RPMI8226 (cell line): ENCODE results near the gene SLC41A3.
A peak's percentile ranks its signal among the peaks of the same experiment; 100 is the strongest.
"Not testable (repeated sequence)": the region's sequence is repeated elsewhere in the genome, so short reads cannot be mapped to it uniquely, and the experiment has no call there.

Source experiments
- DNase-seq: peaks from one replicate; pipeline ENCODE4 v3.0.0-alpha.2; 2015

The SLC41A3 gene

DNA sequence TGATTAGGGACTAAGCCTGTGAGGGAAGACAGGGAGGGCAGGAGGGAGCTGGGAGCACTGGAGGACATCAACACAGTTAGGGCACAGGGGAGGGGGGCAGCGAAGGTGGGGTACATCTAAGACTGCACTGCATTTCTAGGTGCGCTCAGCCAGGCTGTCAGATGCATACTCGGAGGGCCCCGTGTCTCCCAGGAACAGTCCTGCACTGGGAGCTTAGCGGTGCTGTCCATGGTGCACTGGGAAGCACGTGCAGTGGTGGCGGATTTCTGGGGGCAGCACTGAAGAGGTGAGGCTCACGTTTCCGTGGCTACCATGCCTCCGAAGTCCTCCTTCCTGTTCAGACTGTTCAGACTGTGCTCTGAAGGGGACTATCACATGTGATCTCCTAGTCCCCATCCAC lies 60.5 kb downstream of the SLC41A3 start:
- DNase-seq = no peak

DNA sequence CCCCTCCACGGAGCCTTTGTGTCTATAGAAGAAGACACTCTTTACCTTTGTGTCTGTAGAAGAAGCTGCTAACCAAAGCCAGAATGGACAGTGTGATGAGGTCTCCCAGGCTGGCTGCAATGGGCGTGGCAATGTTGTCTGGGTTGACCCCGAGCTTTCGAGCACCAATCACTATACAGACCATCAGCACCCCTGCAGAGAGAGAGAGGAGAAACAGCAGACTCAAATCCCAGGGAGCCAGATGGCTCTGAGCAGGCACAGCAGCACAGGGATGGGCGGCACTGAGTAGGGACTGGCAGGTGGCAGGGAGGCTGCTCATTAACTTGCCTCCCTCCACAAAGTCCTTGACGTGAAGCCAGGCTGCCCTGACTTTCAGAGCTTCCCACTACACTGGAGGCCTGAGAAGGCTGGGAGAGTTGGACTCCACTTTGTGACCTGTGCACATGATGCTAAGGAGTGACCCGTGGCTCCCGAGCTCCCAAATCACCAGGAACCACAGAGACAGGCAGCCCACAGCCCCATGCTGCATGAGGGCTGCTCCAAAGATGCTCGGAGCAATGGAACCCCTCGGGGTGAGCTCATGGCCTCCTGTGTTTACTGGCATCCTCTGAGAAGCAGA lies 61.1 kb downstream of the SLC41A3 start:
- DNase-seq = no peak

DNA sequence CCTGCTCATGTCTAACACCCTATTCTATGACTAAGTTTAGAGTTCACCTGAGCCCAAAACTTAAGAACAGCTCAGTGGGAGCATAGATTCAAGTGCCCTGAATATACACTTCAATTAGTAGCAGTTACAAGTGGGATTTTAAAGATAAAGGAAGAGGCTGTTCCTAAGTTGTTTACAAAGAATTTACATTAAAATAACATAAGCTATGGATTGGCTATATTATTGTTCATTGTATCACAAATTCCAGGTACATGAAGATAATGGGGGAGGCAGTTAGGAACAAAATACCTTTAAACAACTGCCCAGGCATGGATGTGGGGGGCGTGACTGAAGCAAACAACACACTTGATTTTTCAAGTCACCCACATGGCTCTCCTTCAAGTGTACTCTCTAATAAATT lies 62.2 kb downstream of the SLC41A3 start:
- no peak for DNase-seq

DNA sequence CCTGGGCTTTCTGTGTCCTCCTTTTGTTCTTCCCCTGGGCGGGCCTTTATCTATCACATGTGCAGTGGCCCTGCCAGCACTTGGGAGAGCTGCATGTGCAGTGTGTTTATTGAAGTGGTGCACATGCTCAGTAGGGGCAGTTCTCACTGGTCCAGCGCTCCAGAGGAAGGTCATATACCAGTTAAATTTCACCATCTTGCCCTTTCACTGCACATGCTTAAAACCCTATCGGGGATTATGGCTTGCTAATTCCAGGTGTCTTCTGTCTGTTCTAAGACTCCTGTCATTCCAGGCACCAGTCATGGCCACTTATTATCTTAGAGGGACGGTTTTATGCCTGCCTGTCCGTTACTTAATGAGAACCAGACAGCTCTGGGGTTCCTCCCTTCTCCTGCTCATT lies 62.7 kb downstream of the SLC41A3 start:
- DNase-seq = no peak

DNA sequence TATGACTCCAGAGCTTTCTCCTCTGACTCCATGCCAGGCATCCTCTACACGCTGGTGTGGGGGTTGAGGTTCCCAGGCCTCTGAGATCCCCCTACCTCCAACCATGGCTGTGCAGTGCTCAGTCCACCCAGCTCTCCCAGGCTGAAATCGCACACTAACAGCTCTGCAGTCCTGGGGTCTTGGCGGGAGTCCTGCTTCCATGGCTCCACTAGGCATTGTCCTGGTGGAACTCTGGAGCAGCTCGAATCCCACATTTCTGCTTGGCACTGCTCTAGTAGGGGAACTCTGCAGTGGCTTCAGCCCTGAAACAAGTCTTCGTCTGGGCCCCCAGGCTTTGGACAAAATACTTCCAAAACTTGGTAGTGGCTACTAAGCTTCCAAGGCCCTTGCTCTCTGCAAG lies 64.2 kb downstream of the SLC41A3 start:
- DNase-seq = no peak

DNA sequence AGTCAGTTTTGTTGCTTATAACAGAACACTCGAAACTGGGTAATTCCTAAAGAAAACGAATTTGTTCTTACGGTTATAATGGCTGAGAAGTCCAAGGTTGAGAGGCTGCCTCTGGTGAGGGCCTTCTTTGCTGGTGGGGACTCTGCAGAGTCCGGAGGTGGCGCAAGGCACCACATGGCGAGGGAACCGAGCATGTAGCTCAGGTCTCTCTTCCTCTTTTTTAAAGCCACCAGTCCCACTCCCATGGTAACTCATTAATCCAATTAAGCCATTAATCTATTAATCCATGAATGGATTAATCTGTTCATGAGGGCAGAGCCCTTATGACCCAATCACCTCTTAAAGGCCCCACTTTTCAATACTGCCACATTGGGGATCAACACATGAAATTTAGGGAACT lies 64.9 kb downstream of the SLC41A3 start:
- no peak for DNase-seq

DNA sequence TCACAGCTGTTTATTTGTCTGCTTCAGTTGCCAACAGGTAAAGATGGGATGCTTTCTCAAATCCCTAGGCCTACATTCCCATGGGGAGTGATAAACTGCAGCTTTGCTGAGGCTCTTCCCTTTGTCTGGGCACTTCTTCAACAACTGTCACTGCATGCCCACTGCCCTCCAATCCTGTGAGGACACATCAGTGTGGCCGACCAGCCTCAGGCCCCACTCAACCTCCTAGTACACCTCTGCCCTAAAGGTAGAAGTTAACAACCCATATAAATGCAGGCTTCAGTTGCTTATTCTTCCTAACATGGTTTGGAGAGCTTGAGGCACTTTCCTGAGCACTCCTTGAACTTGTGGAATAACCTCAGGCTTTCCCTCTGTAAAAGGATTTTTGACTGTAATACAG lies 65.4 kb downstream of the SLC41A3 start:
- DNase-seq = no peak

DNA sequence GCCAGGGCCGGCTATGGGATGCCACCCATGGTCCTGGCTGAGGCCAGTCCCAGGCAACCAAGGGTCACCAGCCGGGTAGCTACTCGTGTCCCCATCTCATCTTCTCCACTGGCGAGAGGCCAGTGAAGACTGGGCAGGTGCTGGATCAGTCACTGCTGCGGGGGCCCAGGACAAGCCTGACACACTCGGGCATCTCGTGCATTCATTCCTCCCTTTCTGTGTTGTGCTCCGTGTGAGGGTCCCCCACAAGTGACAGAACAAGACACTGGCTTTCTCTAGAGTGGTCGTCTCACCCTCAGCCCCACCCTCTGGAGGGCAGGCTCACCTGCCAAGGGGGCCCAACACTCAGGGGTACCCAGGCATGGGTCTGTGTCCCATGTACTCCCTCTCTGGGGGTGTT lies 66.6 kb downstream of the SLC41A3 start:
- no peak for DNase-seq

DNA sequence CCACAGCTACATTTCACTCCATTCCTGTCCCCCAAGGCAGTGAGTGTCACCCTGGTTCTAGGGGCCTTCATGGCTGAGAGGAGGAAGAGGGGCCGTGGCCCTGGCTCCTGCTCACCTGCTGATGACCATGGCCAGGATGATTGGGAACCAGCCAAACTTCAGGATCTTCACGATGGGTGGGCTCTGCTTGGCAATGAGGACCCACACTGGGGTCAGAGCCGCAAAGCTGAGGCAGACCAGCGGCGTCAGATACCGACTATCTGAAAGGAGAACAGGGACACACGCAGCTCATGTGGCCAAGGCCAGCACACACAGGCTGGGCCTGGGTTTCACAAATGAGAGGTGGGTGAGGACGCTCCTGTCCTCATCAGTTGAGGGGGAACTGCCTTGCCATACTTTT lies 67.3 kb downstream of the SLC41A3 start:
- DNase-seq = no peak

DNA sequence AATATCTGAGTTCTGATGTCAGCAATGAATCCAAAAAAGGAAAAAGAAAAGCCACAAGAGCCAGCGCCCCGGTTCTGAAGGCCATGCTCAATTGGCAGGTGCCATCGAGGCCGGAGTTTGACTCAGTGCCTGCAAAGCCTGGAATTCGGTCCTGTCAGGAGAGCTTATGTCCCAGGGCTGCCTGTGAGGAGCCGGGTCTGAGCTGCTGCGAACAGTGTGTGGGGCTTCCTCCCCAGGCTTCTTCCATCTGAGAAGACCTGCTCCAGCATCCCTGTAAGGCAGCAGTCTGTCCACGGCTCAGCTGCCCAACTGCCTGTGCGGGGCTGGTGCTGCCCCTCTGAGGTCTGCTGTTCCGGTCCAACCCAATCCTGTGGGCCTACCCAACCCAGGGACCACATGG lies 68.8 kb downstream of the SLC41A3 start:
- no peak for DNase-seq

DNA sequence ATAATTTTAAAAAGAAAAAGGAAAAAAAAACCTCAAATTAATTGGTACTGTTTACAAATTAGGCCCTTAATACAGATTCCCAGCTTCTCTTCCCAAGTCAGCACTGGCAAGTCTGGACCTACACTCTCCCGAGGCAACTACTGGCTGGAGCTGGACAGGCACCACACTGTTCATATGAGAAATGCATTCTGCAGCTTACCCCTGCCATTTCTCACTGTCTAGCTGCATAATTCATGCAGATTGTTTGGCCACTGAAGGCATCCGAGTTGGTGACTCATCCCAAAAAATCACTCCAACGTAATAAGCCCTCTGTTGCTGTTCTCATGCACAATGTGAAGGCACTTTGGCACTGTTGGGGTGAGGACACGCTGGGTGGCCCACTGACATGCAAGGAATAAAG lies 69.7 kb downstream of the SLC41A3 start:
- DNase-seq = no peak

DNA sequence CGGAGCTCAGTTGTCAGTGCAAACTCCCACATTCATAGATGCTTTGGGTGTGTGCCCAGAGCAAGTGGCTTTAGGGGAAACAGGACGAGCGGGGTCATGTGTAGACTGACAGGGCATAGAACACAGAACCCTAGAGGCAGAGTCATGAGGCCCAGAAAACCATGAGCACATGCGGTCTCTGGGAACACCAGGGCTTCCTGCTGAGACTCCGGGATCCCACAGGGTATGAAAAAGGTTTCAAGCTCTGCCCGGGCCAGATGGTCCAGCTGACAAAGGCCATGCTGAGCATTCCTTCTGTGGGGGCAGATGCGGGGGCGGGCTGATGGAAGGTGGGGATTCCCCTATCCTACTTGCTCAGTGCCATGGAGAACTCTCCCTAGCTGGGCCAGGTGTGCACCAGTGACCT lies 70.2 kb downstream of the SLC41A3 start:
- no peak for DNase-seq

DNA sequence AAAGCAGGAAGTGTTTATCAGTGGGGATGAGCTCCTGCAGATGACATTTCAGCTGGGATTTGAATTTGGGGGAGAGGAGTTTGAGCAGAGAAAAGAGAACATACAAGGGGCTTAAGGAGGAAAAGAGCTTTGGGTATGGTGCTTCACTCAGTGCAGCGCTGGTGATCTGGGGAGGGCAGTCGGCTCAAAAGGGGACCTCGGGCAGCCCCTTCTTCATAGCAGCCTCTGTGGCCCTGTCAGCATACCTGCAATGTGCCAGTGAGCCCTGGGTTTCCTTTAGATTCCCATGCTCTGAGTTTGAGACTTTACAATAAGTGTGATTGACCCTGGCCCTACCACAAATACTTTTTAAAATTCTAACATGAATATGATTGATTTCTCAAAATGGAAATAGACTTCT lies 74.7 kb downstream of the SLC41A3 start:
- no peak for DNase-seq

DNA sequence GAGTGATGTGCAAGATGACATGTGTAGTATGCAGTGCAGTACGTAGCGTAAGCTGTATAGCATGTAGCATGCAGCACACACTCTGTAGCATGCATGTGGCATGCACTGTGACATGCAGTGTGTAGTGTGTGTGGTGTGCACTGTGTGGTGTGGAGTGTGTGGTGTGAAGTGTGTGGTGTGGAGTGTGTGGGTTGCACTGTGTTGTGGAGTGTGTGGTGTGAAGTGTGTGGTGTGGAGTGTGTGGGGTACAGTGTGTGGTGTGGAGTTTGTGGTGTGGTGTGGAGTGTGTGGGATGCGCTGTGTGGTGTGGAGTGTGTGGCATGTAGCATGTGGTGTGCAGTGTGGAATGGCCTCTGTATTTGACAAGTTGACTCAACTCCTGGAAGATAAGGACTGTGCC lies 75.7 kb downstream of the SLC41A3 start:
- DNase-seq = no peak

DNA sequence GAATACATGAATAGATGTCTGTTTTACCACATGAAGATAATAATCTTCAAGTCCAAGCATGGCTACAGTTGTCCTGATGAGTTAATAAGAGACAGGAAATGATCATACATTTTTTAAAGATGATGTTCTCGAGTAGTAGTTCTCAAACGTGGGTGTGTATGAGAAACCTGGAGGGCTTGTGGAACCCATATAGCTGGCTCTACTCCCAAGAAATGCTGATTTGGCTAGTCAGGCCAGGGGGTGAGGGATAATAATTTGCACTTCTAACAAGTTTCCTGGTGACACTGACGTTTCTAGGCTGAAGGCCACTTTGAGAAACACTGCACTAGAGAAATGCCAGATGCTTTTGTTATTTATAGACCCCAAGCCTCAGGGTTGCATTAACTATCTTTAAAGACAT lies 78.0 kb downstream of the SLC41A3 start:
- DNase-seq = no peak

DNA sequence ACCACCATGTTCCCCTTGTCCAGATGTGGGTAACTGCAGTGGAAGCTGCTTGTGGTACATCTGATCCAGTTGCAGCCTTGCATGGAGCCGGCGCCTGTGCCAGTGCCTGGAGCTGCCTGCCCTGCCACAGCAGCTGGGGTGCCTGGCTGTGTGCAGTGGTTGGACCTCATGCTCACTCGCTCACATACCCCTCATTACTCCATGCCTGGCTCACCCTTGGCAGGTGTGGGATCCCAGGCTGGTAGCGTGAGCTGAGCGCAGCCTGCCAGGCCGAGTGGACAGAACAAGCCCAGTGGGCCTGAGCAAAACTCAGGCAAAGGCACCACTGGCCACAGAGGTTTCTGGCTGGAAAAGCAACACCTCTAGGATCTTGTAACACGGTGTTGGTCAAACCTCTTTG lies 79.2 kb downstream of the SLC41A3 start:
- no peak for DNase-seq

DNA sequence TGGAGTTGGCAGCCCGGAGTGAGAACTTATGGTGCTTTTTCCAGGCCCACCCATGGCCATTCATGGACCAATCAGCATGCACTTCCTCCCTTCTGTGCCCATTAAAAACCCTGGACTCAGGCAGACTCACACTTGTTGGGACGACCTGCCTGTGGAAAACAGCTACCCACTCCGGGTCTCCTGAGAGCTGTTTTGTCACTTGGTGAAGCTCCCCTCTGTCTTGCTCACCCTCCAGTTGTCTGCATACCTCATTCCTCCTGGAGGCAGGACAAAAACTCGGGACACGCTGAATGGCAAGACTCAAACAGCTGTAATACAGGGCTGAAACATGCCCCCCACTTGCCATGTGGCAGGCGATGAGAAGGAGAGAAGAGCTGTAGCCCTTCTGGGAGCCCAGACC lies 79.7 kb downstream of the SLC41A3 start:
- no peak for DNase-seq

DNA sequence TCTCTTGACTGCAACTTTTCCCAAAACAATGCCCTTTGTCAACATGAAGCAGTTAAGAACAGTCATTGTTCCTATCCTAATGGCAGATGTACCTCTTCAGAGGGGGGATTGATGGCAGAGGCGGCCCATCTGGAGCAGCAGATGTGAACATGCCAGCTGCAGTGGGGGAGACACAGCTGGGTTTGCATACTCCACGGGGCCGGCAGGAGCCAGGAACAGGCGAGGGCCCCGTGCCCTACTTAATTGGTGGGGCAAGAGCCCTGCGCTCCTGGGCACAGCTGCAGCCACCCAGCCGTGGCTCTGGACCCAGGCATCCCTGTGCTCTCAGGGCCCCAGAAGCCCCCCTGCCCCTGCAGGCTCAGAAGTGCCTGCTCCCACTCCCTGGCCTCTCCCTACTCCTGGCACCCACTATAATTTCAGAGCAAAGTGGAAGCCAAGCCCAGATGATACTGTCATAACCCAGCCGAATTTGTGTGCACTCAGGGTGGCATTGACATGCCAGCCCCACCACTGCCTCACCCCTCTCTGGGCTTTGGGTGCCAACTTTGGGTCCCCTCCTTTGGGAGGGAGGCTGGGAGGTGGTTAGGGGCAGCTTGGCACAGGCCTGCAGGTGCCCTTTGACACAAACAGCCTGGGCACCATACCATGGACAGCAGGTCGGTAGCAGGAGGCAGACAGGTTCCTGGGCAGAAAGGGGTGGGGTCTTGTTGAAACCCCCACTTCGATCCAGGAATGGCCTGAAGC lies 80.3 kb downstream of the SLC41A3 start:
- DNase-seq = no peak

DNA sequence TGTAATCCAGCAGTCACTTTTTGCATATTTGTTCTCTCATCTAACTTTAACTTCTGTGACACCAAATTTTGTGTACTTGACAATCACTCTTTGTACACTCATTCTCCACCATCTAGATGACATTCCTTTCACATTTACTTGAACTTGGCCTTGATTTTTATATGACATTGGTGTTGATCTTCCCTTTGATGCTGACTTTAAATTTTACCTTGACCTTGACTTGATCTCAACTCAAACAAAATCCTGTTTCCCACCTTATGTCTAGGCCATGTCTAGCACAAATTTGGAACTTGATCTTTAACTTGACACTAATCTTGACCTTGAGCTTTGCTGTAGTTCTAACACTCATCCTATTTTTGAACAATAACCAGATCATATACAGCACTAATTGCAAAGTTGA lies 81.7 kb downstream of the SLC41A3 start:
- DNase-seq = no peak

DNA sequence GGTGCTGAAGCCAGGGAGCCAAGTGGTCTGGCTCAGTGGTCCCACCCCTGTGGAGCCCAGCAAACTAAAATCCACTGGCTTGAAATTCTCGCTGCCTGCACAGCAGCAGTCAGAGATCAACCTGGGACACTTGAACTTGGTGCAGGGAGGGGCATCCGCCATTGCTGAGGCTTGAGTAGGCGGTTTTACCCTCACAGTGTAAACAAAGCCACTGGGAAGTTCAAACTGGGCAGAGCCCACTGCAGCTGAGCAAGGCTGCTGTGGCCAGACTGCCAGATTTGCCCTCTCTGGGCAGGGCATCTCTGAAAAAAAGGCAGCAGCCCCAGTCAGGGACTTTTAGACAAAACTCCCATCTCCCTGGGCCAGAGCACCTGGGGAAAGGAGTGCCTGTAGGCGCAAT lies 87.2 kb downstream of the SLC41A3 start:
- DNase-seq = not testable (repeated sequence)

DNA sequence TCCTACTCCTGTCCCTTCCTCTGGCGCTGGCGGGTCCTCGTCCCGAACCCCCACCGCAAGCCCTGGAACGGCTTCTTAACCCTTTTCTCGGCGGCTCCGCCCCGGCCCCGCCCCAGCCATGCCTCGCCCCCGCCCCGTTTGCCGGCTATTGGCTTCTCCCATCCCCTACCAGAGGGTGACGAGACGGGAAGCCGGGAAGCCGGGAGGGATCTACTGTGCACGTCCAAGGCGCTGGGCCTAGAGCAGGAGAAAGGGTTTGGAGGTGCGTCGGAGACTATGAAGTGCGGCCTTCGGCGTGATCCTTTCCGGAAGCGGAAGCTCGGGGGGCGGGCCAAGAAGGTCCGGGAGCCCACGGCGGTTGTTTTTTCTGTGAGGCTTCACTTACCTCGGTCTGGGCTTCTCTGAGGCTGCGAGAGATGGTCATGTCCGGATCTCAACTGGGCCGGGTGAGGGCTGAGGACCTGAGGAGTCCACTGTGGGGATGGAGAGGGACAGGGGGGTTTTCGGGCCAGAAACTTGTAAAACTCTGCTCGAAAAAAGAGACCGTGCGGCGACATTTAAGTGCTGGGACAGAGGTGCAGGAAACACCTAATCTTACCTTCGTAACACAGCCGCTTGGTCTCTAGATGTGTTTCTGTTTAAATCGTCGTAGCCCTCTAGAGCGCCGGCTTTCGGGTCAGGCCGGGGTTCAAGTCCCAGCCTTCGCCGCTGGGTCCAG lies 93.5 kb downstream of the SLC41A3 start:
- DNase-seq = peak; percentile 85

DNA sequence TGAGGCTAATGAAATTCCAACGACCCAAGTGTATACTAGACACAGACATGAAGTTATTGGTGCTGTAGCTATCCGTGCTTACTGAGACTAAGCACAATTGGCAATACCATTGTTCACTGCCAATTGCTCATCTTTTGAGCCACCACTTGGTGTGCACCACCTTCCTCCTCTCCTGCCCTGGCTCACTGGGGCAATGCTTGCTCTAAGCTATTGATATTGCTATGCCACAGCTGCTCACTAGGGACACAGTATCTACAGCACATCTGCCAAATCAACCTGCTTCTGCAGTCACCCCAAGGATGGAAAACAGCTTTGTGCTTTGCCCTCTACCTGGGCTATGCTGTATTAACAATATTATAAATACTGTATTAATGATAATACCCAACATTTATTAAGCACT lies 99.0 kb downstream of the SLC41A3 start:
- not testable (repeated sequence) for DNase-seq

DNA sequence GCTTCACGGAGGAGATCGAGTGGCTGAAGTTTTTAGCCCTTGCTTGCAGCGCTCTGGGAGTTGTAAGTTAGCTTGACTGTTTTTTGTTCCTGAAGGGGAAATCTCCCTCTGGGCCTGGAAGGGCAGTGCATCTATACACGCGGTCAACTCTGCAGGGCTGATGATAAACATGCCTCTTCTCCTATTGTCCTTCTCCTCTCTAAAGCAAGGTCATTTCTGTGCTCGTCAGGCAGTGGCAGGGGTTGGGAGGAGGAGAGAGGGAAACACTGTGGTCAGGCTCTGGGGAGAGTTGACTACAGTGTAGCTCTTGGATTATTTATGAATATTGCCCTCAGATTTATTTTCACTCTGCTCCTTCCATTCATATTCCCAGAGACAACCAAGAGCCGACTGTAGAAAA lies 106.8 kb downstream of the SLC41A3 start:
- not testable (repeated sequence) for DNase-seq

DNA sequence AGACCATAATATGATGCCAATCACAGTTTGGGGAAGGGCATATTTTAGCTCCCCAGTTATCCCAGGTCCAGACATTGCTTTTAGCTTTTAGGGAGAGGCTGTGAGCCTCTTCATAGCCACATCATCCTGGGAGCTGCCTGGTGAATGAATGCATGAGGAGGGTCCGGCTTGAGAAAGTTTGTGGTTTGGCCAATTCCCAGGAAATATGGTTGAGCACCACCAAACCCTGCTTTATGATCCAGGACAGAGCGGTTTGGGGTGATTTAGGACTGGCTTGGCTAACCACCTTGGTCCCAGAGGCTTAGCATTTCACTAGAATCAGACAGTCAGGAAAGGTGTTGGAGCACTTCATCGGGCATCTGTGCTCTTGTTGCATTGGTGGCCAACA lies 107.9 kb downstream of the SLC41A3 start:
- DNase-seq = not testable (repeated sequence)
